ENCODE measurements around the gene TRIM37. TPM values are rescaled to one million over a fixed set of nuclear protein-coding genes. Genes with fewer than 3 reads are reported as not detected.

TRIM37 gene
- 20.5 and 28.5 TPM in 2 replicates for polyA plus RNA-seq (2012; rRNA removed)
- 29.0 and 32.8 TPM in 2 replicates for polyA plus RNA-seq (2012; cell fraction: cytosol; rRNA removed)
- polyA plus RNA-seq (2012; cell fraction: nucleus; rRNA removed): 18.1 and 34.0 TPM in 2 replicates

- Histone ChIP-seq H3K9me2 (no peaks in the 10 kb centered on the region), H4K20me1 (ENCODE audit: insufficient read depth) (peaks cover 14% of the 10 kb centered on the region), H3K9ac (peak within 1 kb of the TSS; percentile 80), H3K4me3 (ENCODE audit: low read depth in 2 of 2, low read length in 1 of 2) (peak within 1 kb of the TSS; percentile 73 to 83), H3K4me1 (ENCODE audit: control insufficient read depth in 1 of 2, insufficient read depth in 2 of 2, low read depth in 1 of 2, low read length in 1 of 2) (peaks cover 0 to 8% of the 10 kb centered on the region in 2 experiments; a peak in 2 of 4 replicates), H3K9me3 (no peaks in the 10 kb centered on the region), H3K27ac (ENCODE audit: low read depth in 2 of 2, low read length in 1 of 2) (peak within 1 kb of the TSS; percentile 87 to 91), H2AFZ (ENCODE audit: low read depth) (peak within 1 kb of the TSS; percentile 79), H3K36me3 (replicated peaks in 1 of 2; ENCODE audit: control insufficient read depth in 1 of 2, insufficient read depth in 2 of 2, low read length in 1 of 2) (peaks cover 12 to 20% of the 10 kb centered on the region in 2 experiments), H3K79me2 (ENCODE audit: insufficient read depth) (peaks cover 67% of the 10 kb centered on the region), H3F3A (replicated peaks; ENCODE audit: insufficient read depth) (peaks cover 10% of the 10 kb centered on the region), H3K27me3 (ENCODE audit: insufficient read depth) (no peaks in the 10 kb centered on the region), H3K4me2 (peak within 1 kb of the TSS; percentile 80)
- DNase-seq: peak; percentile 99
- under 1% methylated on average over 55 of the region's 89 CpGs for WGBS (ENCODE audit: low lambda C conversion rate)
- TF ChIP-seq TCF12 (IDR thresholded peaks at IDR 0.05): no peak; the same call in none of the 2 replicates
- TF ChIP-seq GABPA (IDR thresholded peaks at IDR 0.05; ENCODE audit: low read depth): peak; percentile 54
- TF ChIP-seq RAD21 (IDR thresholded peaks at IDR 0.05; ENCODE audit: low read length): 0 out of 2 replicates have a peak, but pooled peaks have one; percentile 8
- TF ChIP-seq USF1 (IDR thresholded peaks at IDR 0.05; ENCODE audit: borderline replicate concordance, low read depth): peak; percentile 99
- TF ChIP-seq EZH2phosphoT487 (IDR thresholded peaks at IDR 0.05; ENCODE audit: borderline replicate concordance, low read depth): no peak
- peak; percentile 84 for TF ChIP-seq MAX (IDR thresholded peaks at IDR 0.05; ENCODE audit: low read depth)
- TF ChIP-seq EP300 (IDR thresholded peaks at IDR 0.05; ENCODE audit: borderline replicate concordance in 1 of 2, low read depth in 1 of 2, low read length in 1 of 2): no peak
- TF ChIP-seq POLR2AphosphoS5 (IDR thresholded peaks at IDR 0.05; ENCODE audit: low read depth, low read length): peak; percentile 68; the same call in 1 of the 2 replicates
- TF ChIP-seq SMC3 (IDR thresholded peaks at IDR 0.05; ENCODE audit: low read depth, low read length): no peak
- TF ChIP-seq FOXM1 (IDR thresholded peaks at IDR 0.05; ENCODE audit: low read depth): no peak
- TF ChIP-seq NRF1 (IDR thresholded peaks at IDR 0.05; ENCODE audit: low read depth, low read length): peak; percentile 98
- TF ChIP-seq FOXJ3 (CRISPR knock-in tag; IDR thresholded peaks at IDR 0.05): 0 out of 2 replicates have a peak, but pooled peaks have one; percentile 27
- TF ChIP-seq MEF2A (IDR thresholded peaks at IDR 0.05; ENCODE audit: borderline replicate concordance, low read depth): peak; percentile 27; the same call in 1 of the 2 replicates
- TF ChIP-seq MXI1 (IDR thresholded peaks at IDR 0.05; ENCODE audit: low read depth, low read length): peak; percentile 98
- peak; percentile 98 for TF ChIP-seq SIN3A (IDR thresholded peaks at IDR 0.05; ENCODE audit: borderline replicate concordance, low read depth, low read length)
- TF ChIP-seq TAF1 (IDR thresholded peaks at IDR 0.05; ENCODE audit: borderline replicate concordance, low read depth, low read length): peak; percentile 66; the same call in 1 of the 2 replicates
- no peak; the same call in 1 of the 2 replicates for TF ChIP-seq NFIC (IDR thresholded peaks at IDR 0.05; ENCODE audit: borderline replicate concordance)
- TF ChIP-seq CTCF (IDR thresholded peaks at IDR 0.05): peak; percentile 12; the same call in 1 of the 2 replicates
- peak; percentile 91 for TF ChIP-seq USF2 (IDR thresholded peaks at IDR 0.05; ENCODE audit: borderline replicate concordance, low read depth, low read length)
- TF ChIP-seq ZBTB33 (IDR thresholded peaks at IDR 0.05; ENCODE audit: borderline replicate concordance, low read depth): peak; percentile 95
- TF ChIP-seq YY1 (IDR thresholded peaks at IDR 0.05; ENCODE audit: low read depth): peak; percentile 76
- 0 out of 2 replicates have a peak, but pooled peaks have one; percentile 2 for TF ChIP-seq RCOR1 (IDR thresholded peaks at IDR 0.05; ENCODE audit: low read length)
- TF ChIP-seq CHD2 (IDR thresholded peaks at IDR 0.05; ENCODE audit: low read length, partially characterized antibody): peak; percentile 99
- 0 out of 2 replicates have a peak, but pooled peaks have one; percentile 21 for TF ChIP-seq JUND (IDR thresholded peaks at IDR 0.05)
- ChIA-PET CTCF (interaction anchor here (1.3 to 2.4 kb wide), 2 partner anchors 12 to 93 kb away, joined by 3 to 8 read pairs; no protein-coding TSS in a partner anchor), POLR2A (interaction anchor here (0.6 to 2.3 kb wide), 7 partner anchors 9 to 588 kb away, joined by 3 to 9 read pairs (median 4); partner anchors contain the start of genes PRR11, RAD51C, SKA2 and TEX14)
These were observed at the start of gene TRIM37 for GRCh38 chr17:59106463-59107305. Gene TRIM37 (minus strand): TSS chr17:59106880. CDS start chr17:59106461, 419 bp downstream.
